HL-60/S4 (cell line): ENCODE data around the gene IGSF21.
"Not testable (repeated sequence)": the region's sequence is repeated elsewhere in the genome, so short reads cannot be mapped to it uniquely, and the experiment has no call there.

Source experiments
- in situ Hi-C: fragments of 300-500 bp; cut with MboI; formaldehyde crosslinking; loops from 2 replicates; pipeline ENCODE4 v1.14.3; 2022; ENCODE audit warnings: low sequenced_read_pairs

Gene IGSF21

GRCh38 chr1:18347559-18347958 lies 240.0 kb downstream of the IGSF21 start:
- in situ Hi-C loops = no loop called here

GRCh38 chr1:18348354-18348753 lies 240.8 kb downstream of the IGSF21 start:
- in situ Hi-C loops = no loop called here

GRCh38 chr1:18350747-18351146 lies 243.1 kb downstream of the IGSF21 start:
- in situ Hi-C loops = no loop called here

GRCh38 chr1:18351735-18352134 lies 244.1 kb downstream of the IGSF21 start:
- in situ Hi-C loops = no loop called here

GRCh38 chr1:18352636-18353265 lies 245.2 kb downstream of the IGSF21 start:
- in situ Hi-C loops = no loop called here

- in situ Hi-C loops = no loop called here
These were observed 245.9 kb downstream of the IGSF21 start for GRCh38 chr1:18353528-18353927.

- in situ Hi-C loops = no loop called here
These were observed 246.4 kb downstream of the IGSF21 start for GRCh38 chr1:18353992-18354391.

- in situ Hi-C loops = no loop called here
These were observed 247.0 kb downstream of the IGSF21 start for GRCh38 chr1:18354612-18355011.

- in situ Hi-C loops = no loop called here
These were observed 250.1 kb downstream of the IGSF21 start for GRCh38 chr1:18357622-18358230.

GRCh38 chr1:18358600-18358999 lies 251.0 kb downstream of the IGSF21 start:
- in situ Hi-C loops = no loop called here

- in situ Hi-C loops = no loop called here
These were observed 252.7 kb downstream of the IGSF21 start for GRCh38 chr1:18360251-18360650.

GRCh38 chr1:18362150-18362549 lies 254.6 kb downstream of the IGSF21 start:
- in situ Hi-C loops = no loop called here

GRCh38 chr1:18363436-18363835 lies 255.8 kb downstream of the IGSF21 start:
- in situ Hi-C loops = no loop called here

GRCh38 chr1:18365099-18365705 lies 257.6 kb downstream of the IGSF21 start:
- in situ Hi-C loops = no loop called here

GRCh38 chr1:18372505-18372904 lies 264.9 kb downstream of the IGSF21 start:
- in situ Hi-C loops = not testable (repeated sequence)

- in situ Hi-C loops = no loop called here
These were observed 265.6 kb downstream of the IGSF21 start for GRCh38 chr1:18373151-18373550.

- in situ Hi-C loops = no loop called here
These were observed 266.4 kb downstream of the IGSF21 start for GRCh38 chr1:18373882-18374493.

GRCh38 chr1:18376661-18377060 lies 269.1 kb downstream of the IGSF21 start:
- in situ Hi-C loops = no loop called here

- in situ Hi-C loops = no loop called here
These were observed 272.7 kb downstream of the IGSF21 start for GRCh38 chr1:18380288-18380687.

GRCh38 chr1:18384059-18384458 lies 276.5 kb downstream of the IGSF21 start:
- in situ Hi-C loops = no loop called here

GRCh38 chr1:18384471-18384870 lies 276.9 kb downstream of the IGSF21 start:
- in situ Hi-C loops = no loop called here

GRCh38 chr1:18385239-18385790 lies 277.7 kb downstream of the IGSF21 start:
- in situ Hi-C loops = no loop called here
